ENCODE measurements around the gene SLC26A6.

DNA sequence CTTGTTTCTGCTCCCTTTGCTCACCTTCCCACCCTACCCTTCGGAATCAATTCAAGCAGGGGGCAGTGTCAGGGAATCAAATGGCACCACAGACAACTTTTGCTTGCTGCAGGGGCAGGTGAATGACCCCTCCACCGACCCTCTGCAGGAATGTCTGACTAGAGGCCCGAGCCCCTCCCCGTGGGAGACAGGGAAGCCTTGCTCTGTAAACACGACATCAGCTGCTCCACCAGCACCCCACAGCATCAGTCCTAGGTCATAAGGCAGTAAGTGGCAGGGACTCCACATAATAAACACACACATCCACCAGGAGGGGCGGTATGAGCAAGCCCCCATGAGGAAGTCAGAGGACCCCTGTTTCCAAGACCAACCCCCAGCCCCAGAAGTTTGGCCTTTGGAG is 2.0 kb upstream of the SLC26A6 start:
- TF ChIP-seq EZH2 (IDR thresholded peaks at IDR 0.05): no peak
- TF ChIP-seq, protein P1, sequence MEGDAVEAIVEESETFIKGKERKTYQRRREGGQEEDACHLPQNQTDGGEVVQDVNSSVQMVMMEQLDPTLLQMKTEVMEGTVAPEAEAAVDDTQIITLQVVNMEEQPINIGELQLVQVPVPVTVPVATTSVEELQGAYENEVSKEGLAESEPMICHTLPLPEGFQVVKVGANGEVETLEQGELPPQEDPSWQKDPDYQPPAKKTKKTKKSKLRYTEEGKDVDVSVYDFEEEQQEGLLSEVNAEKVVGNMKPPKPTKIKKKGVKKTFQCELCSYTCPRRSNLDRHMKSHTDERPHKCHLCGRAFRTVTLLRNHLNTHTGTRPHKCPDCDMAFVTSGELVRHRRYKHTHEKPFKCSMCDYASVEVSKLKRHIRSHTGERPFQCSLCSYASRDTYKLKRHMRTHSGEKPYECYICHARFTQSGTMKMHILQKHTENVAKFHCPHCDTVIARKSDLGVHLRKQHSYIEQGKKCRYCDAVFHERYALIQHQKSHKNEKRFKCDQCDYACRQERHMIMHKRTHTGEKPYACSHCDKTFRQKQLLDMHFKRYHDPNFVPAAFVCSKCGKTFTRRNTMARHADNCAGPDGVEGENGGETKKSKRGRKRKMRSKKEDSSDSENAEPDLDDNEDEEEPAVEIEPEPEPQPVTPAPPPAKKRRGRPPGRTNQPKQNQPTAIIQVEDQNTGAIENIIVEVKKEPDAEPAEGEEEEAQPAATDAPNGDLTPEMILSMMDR (IDR thresholded peaks at IDR 0.05 in 2 of 3, conservative IDR thresholded peaks at IDR 0.05 in 1 of 3; ENCODE audit: borderline replicate concordance in 1 of 3, insufficient read depth in 1 of 3, low read depth in 2 of 3, low read length in 2 of 3): no peak
